Cardiac fibroblast (primary cell): ENCODE data around the gene VRK1.

Experiments used
- DNase-seq, 2 donors: peaks; one replicate each; pipeline versions ENCODE4 v3.0.0 to v3.0.0-alpha.2; 2010; ENCODE audit warnings: low read depth in 2 of 2
- H3K4me3 ChIP-seq, 2 donors: replicated peaks in 1 of 2; 1 replicate in 1 of 2; 2 replicates in 1 of 2; pipeline ENCODE4 v1.5.1; 2011; ENCODE audit warnings: low read depth in 2 of 2, low read length in 2 of 2, mild to moderate bottlenecking in 2 of 2, moderate library complexity in 1 of 2
- CTCF ChIP-seq: IDR thresholded peaks from one replicate; pipeline ENCODE4 v1.5.1; 2011; ENCODE audit warnings: low read depth, mild to moderate bottlenecking, low read length, inconsistent platforms

The VRK1 gene

GRCh38 chr14:96829791-96830190, 32.6 kb downstream of the VRK1 start:
- no peak for TF ChIP-seq CTCF
- DNase-seq: no peak
- H3K4me3 ChIP-seq: no peak overlapping the region

GRCh38 chr14:96830946-96831345, 33.8 kb downstream of the VRK1 start:
- no peak for DNase-seq
- H3K4me3 ChIP-seq: no peak overlapping the region
- TF ChIP-seq CTCF: no peak

- DNase-seq: no peak
- TF ChIP-seq CTCF: no peak
- H3K4me3 ChIP-seq: no peak overlapping the region
Measured at GRCh38 chr14:96832351-96832750, 35.2 kb downstream of the VRK1 start.

- no peak for DNase-seq
- no peak for TF ChIP-seq CTCF
- no peak overlapping the region for H3K4me3 ChIP-seq
Measured at GRCh38 chr14:96838449-96838848, 41.3 kb downstream of the VRK1 start.

- no peak overlapping the region for H3K4me3 ChIP-seq
- TF ChIP-seq CTCF: no peak
- no peak for DNase-seq
Measured at GRCh38 chr14:96839251-96839650, 42.1 kb downstream of the VRK1 start.

GRCh38 chr14:96843137-96843536, 46.0 kb downstream of the VRK1 start:
- TF ChIP-seq CTCF: no peak
- no peak for DNase-seq
- H3K4me3 ChIP-seq: no peak overlapping the region

- no peak overlapping the region for H3K4me3 ChIP-seq
- no peak for TF ChIP-seq CTCF
Measured at GRCh38 chr14:96844857-96845570, 47.8 kb downstream of the VRK1 start.

More at GRCh38 chr14:96844857-96845570, 47.8 kb downstream of the VRK1 start:
- DNase-seq: no peak
